ENCODE results near the gene GNAZ.

The GNAZ gene

DNA sequence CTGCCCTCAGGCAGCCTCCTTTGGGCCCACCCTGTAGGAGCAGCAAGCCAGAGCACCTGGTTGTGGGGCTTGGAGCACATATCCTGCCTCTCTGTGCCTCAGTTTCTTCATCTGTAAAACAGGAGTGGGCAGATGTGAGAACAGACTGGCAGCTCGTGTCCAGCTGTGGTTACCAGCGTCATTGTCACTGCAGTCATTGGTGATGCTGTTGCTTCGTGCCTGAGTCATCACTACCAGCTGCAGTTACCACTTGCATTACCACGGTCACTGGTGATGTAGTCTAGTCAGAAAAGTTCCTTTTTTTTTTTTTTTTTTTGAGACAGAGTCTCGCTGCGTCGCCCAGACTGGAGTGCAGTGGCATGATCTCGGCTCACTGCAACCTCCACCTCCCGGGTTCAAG lies 51.1 kb downstream of the GNAZ start:
- H4K20me1 ChIP-seq: peaks cover 7% of the 10 kb centered on the region; the same call in 1 of the 2 replicates
- H3K4me1 ChIP-seq: peaks cover 63% of the 10 kb centered on the region
- H3K27me3 ChIP-seq: no peaks in the 10 kb centered on the region
- H3K9me3 ChIP-seq: no peaks in the 10 kb centered on the region
- H3K4me3 ChIP-seq: no peak overlapping the region
- H3K36me3 ChIP-seq: peaks cover 32% of the 10 kb centered on the region; the same call in 1 of the 2 replicates
- no peak overlapping the region for H3K27ac ChIP-seq
- H3K9ac ChIP-seq: no peak overlapping the region
- no peak for TF ChIP-seq Cebpa-rat (IDR thresholded peaks at IDR 0.05)
- H3K4me2 ChIP-seq: no peak overlapping the region

- Histone ChIP-seq H3K27ac (peak overlapping the region; percentile 4; the same call in 1 of the 2 replicates), H3K36me3 (peaks cover 27% of the 10 kb centered on the region; the same call in 1 of the 2 replicates), H4K20me1 (peaks cover 7% of the 10 kb centered on the region; the same call in 1 of the 2 replicates), H3K9me3 (no peaks in the 10 kb centered on the region), H3K4me3 (no peak overlapping the region), H3K27me3 (no peaks in the 10 kb centered on the region), H3K4me1 (peaks cover 53% of the 10 kb centered on the region), H3K4me2 (peak overlapping the region; percentile 67), H3K9ac (no peak overlapping the region)
- TF ChIP-seq Cebpa-rat (IDR thresholded peaks at IDR 0.05): no peak
Observed at GRCh38 chr22:23122216-23122957, 52.1 kb downstream of the GNAZ start.

DNA sequence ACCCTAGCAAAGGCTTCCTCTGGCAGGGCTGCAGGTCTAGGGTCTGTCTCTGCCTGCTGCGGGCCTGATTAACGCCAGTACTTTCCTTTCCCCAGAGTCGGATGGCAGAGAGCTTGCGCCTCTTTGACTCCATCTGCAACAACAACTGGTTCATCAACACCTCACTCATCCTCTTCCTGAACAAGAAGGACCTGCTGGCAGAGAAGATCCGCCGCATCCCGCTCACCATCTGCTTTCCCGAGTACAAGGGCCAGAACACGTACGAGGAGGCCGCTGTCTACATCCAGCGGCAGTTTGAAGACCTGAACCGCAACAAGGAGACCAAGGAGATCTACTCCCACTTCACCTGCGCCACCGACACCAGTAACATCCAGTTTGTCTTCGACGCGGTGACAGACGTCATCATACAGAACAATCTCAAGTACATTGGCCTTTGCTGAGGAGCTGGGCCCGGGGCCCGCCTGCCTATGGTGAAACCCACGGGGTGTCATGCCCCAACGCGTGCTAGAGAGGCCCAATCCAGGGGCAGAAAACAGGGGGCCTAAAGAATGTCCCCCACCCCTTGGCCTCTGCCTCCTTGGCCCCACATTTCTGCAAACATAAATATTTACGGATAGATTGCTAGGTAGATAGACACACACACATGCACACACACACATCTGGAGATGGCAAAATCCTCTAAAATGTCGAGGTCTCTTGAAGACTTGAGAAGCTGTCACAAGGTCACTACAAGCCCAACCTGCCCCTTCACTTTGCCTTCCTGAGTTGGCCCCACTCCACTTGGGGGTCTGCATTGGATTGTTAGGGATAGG lies 52.9 kb downstream of the GNAZ start:
- Histone ChIP-seq H3K4me1 (peaks cover 50% of the 10 kb centered on the region), H3K9ac (no peak overlapping the region), H3K9me3 (no peaks in the 10 kb centered on the region), H3K27me3 (no peaks in the 10 kb centered on the region), H3K4me2 (peak overlapping the region; percentile 67), H3K4me3 (no peak overlapping the region), H3K27ac (no peak overlapping the region), H3K36me3 (peaks cover 24% of the 10 kb centered on the region; the same call in 1 of the 2 replicates), H4K20me1 (peaks cover 7% of the 10 kb centered on the region; the same call in 1 of the 2 replicates)
- no peak for TF ChIP-seq Cebpa-rat (IDR thresholded peaks at IDR 0.05)

DNA sequence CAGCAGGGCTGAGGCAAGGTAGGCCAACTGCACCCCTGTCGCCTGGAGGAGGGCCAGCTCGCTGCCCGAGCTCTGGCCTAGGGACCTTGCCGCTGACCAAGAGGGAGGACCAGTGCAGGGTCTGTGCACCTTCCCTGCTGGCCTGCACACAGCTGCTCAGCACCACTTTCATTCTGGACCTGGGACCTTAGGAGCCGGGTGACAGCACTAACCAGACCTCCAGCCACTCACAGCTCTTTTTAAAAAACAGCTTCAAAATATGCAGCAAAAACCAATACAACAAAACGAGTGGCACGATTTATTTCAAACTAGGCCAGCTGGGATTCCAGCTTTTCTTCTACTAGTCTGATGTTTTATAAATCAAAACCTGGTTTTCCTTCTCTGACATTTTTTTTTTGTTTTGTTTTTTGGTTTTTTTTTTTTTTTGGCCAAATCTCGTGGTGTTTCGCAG lies 53.5 kb downstream of the GNAZ start:
- Histone ChIP-seq H3K36me3 (peaks cover 24% of the 10 kb centered on the region; the same call in 1 of the 2 replicates), H3K4me2 (no peak overlapping the region), H4K20me1 (peaks cover 7% of the 10 kb centered on the region; the same call in 1 of the 2 replicates), H3K9me3 (no peaks in the 10 kb centered on the region), H3K9ac (no peak overlapping the region), H3K27ac (no peak overlapping the region), H3K4me3 (no peak overlapping the region), H3K4me1 (peaks cover 46% of the 10 kb centered on the region), H3K27me3 (no peaks in the 10 kb centered on the region)
- no peak for TF ChIP-seq Cebpa-rat (IDR thresholded peaks at IDR 0.05)

DNA sequence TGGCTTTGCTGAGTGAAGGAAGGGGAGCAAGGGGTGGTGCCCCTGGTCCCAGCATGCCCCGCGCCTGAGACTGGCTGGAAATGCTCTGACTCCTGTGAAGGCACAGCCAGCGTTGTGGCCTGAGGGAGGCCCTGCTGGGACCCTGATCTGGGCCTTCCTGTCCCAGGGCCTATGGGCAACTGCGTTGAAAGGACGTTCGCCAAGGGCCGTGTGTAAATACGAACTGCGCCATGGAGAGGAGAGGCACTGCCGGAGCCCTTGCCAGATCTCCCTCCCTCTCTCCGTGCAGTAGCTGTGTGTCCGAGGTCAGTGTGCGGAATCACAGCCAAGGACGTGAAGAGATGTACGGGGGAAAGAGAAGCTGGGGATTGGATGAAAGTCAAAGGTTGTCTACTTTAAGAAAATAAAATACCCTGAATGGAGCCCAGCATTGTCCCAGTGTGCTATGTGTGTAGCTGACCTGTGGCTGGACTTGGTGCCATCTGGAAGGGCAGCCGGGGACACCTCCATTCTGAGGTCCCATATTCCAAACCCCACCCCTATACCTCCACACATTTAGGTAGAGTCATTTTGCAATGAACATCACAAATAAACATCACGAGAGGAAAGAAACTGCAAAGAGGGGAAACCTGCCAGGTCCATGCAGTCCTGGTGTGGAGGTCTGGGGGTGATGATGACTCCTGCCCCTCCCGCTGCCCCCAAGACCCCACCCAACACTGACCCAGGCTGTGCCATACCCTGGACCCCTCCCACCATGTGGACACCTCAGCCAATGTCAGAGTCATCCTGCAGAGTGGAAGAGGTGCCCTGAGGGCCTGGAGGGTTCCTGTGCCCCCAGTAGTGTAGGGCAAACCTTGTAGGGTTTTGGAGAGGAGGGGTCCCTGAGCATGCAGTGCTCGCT lies 54.5 kb downstream of the GNAZ start:
- TF ChIP-seq Cebpa-rat (IDR thresholded peaks at IDR 0.05): no peak
- no peaks in the 10 kb centered on the region for H3K9me3 ChIP-seq
- H3K27me3 ChIP-seq: no peaks in the 10 kb centered on the region
- H4K20me1 ChIP-seq: peaks cover 7% of the 10 kb centered on the region; the same call in 1 of the 2 replicates
- no peak overlapping the region for H3K27ac ChIP-seq
- H3K4me1 ChIP-seq: peaks cover 35% of the 10 kb centered on the region
- H3K4me3 ChIP-seq: no peak overlapping the region
- no peak overlapping the region for H3K9ac ChIP-seq
- peaks cover 24% of the 10 kb centered on the region; the same call in 1 of the 2 replicates for H3K36me3 ChIP-seq
- H3K4me2 ChIP-seq: no peak overlapping the region

DNA sequence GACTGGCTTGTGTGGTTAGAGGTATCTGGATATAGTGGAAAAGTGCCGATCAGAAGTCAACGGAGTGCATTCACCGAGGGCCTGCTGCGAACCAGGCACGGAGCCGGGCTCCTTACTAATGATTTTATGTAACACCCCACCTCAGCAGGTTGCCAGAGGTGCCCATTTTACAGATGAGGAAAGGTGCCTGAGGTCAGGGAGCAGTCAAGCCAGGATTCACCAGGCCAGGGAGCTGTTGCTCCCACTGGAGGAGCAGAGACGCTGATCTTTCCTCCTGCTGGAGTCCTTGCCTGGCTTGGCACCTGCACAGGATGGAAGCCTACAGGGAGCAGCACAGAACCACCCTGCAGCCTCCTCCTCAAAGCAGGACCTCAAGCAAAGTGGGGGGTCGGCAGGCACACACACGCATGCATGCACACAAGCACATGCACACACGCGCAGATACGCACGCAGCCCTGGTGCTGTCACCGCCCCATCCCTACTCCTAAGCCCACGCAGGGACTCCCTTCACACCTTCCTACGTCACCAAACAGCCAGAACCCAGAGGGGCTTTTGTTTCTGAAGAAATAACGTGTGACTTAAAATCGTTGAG lies 55.3 kb downstream of the GNAZ start:
- Histone ChIP-seq H3K27ac (no peak overlapping the region), H3K4me3 (no peak overlapping the region), H3K4me1 (peaks cover 31% of the 10 kb centered on the region), H3K36me3 (peaks cover 24% of the 10 kb centered on the region; the same call in 1 of the 2 replicates), H3K27me3 (no peaks in the 10 kb centered on the region), H4K20me1 (peaks cover 7% of the 10 kb centered on the region; the same call in 1 of the 2 replicates), H3K9ac (no peak overlapping the region), H3K9me3 (no peaks in the 10 kb centered on the region), H3K4me2 (no peak overlapping the region)
- no peak for TF ChIP-seq Cebpa-rat (IDR thresholded peaks at IDR 0.05)

- Histone ChIP-seq H3K4me1 (peaks cover 33% of the 10 kb centered on the region), H3K4me2 (no peak overlapping the region), H3K9me3 (no peaks in the 10 kb centered on the region), H4K20me1 (peaks cover 7% of the 10 kb centered on the region; the same call in 1 of the 2 replicates), H3K27ac (0 out of 2 replicates have a peak overlapping the region, but pooled peaks have one; percentile 2), H3K9ac (no peak overlapping the region), H3K36me3 (peaks cover 24% of the 10 kb centered on the region; the same call in 1 of the 2 replicates), H3K4me3 (no peak overlapping the region), H3K27me3 (no peaks in the 10 kb centered on the region)
- TF ChIP-seq Cebpa-rat (IDR thresholded peaks at IDR 0.05): no peak
Observed at GRCh38 chr22:23126165-23127054, 56.1 kb downstream of the GNAZ start.
